Astrocyte of the cerebellum (primary cell): ENCODE measurements around the gene ZNF668.

Source experiments
- DNase-seq: peaks from one replicate; pipeline ENCODE4 v3.0.0-alpha.2; 2011; ENCODE audit warnings: low read depth
- H3K4me3 ChIP-seq: 2 replicates; pipeline ENCODE4 v1.5.1; 2011; ENCODE audit warnings: mild to moderate bottlenecking, low read depth, low read length, moderate library complexity
- CTCF ChIP-seq: IDR thresholded peaks from 2 replicates; pipeline ENCODE4 v1.5.1; 2012; ENCODE audit warnings: low read length, low read depth, moderate library complexity, mild to moderate bottlenecking; ENCODE audit errors: missing control alignments
- in situ Hi-C: cut with HindIII; loops from 2 replicates; pipeline ENCODE4 v1.10.0; 2017; ENCODE audit warnings: low sequenced_read_pairs

The ZNF668 gene

GRCh38 chr16:31077592-31078396, 3.8 kb upstream of the ZNF668 start:
- H3K4me3 ChIP-seq = no peak overlapping the region
- in situ Hi-C loops = no loop called here
- DNase-seq = no peak
- peak; percentile 3 for TF ChIP-seq CTCF

GRCh38 chr16:31077024-31077423, 3.0 kb upstream of the ZNF668 start:
- DNase-seq = no peak
- no peak overlapping the region for H3K4me3 ChIP-seq
- in situ Hi-C loops = no loop called here
- TF ChIP-seq CTCF = no peak

- DNase-seq = no peak
Observed at GRCh38 chr16:31076319-31076718, 2.3 kb upstream of the ZNF668 start.

GRCh38 chr16:31074814-31075183, 759 bp upstream of the ZNF668 start:
- no peak for DNase-seq
- TF ChIP-seq CTCF = no peak
- in situ Hi-C loops = loop anchor here (25.0 kb wide), 1 partner anchor 137 kb away; the partner anchor contains the start of gene ORAI3
- H3K4me3 ChIP-seq = peak overlapping the region; percentile 85

More at GRCh38 chr16:31076319-31076718, 2.3 kb upstream of the ZNF668 start:
- H3K4me3 ChIP-seq = no peak overlapping the region
- TF ChIP-seq CTCF = no peak
- in situ Hi-C loops = no loop called here

- in situ Hi-C loops = loop anchor here (25.0 kb wide), 1 partner anchor 136 kb away; the partner anchor contains the start of gene ORAI3
- peak overlapping the region; percentile 85 for H3K4me3 ChIP-seq
- peak; percentile 77 for DNase-seq
- no peak for TF ChIP-seq CTCF
Observed at GRCh38 chr16:31073142-31073969, 684 bp downstream of the ZNF668 start.

GRCh38 chr16:31072540-31073141, 1.4 kb downstream of the ZNF668 start:
- DNase-seq = no peak
- peak overlapping the region; percentile 85 for H3K4me3 ChIP-seq
- TF ChIP-seq CTCF = no peak
- in situ Hi-C loops = loop anchor here (25.0 kb wide), 1 partner anchor 135 kb away; the partner anchor contains the start of gene ORAI3
